PC-3 (cell line): ENCODE measurements around the gene PLXNB1. TPM values are rescaled to one million over a fixed set of nuclear protein-coding genes. Genes with fewer than 3 reads are reported as not detected.

ENCODE experiments used
- ATAC-seq: fragments of 200-7000 bp; cut with Tn5 transposase; 2 replicates; pipeline ENCODE4 v1.9.1; 2020; ENCODE audit warnings: mild to moderate bottlenecking, moderate library complexity
- BruUV-seq: library from RNA; stranded (reverse); fragments of 400-500 nt; replicated peaks from 2 replicates; lab custom pipeline; 2021; lab: Mats Ljungman, UMichigan
- CTCF ChIA-PET: fragments of 300-600 bp; sonication (Branson Sonifier 250); formaldehyde crosslinking; loops from one replicate; lab custom pipeline; 2022; ENCODE audit warnings: antibody characterized with exemption; lab: Charles Lee
- POLR2A ChIA-PET: fragments of 300-600 bp; sonication (Branson Sonifier 250); formaldehyde crosslinking; loops from one replicate; lab custom pipeline; 2022; ENCODE audit warnings: antibody characterized with exemption; ENCODE audit not compliant: unreplicated experiment; lab: Charles Lee
- DNase-seq: peaks from one replicate; pipeline ENCODE4 v3.0.0-alpha.2; 2015
- H2AFZ ChIP-seq: fragments of 300-600 bp; sonication (generic); 2 replicates; pipeline ENCODE4 v1.6.0; 2016; ENCODE audit warnings: antibody characterized with exemption, low read length
- H3F3A ChIP-seq: fragments of 300-600 bp; sonication (generic); one replicate; pipeline ENCODE4 v1.6.0; 2017; ENCODE audit warnings: antibody characterized with exemption, low read length, control low read depth, mild to moderate bottlenecking; ENCODE audit not compliant: unreplicated experiment
- H3K27ac ChIP-seq: fragments of 300-600 bp; sonication (generic); 2 replicates; pipeline ENCODE4 v1.5.1; 2016; ENCODE audit warnings: mild to moderate bottlenecking, low read length
- H3K27me3 ChIP-seq: fragments of 300-600 bp; sonication (generic); 2 replicates; pipeline ENCODE4 v1.6.1; 2016; ENCODE audit warnings: low read length, mixed read lengths
- H3K36me3 ChIP-seq: fragments of 300-600 bp; sonication (generic); 2 replicates; pipeline ENCODE4 v1.6.1; 2016; ENCODE audit warnings: low read depth, mixed run types, low read length, mixed read lengths
- H3K4me1 ChIP-seq: fragments of 300-600 bp; sonication (generic); 2 replicates; pipeline ENCODE4 v1.5.1; 2016; ENCODE audit warnings: low read length; ENCODE audit not compliant: insufficient read depth
- H3K4me2 ChIP-seq: fragments of 300-600 bp; sonication (generic); 2 replicates; pipeline ENCODE4 v1.6.0; 2016; ENCODE audit warnings: low read length
- H3K4me3 ChIP-seq: fragments of 300-600 bp; sonication (generic); 2 replicates; pipeline ENCODE4 v1.5.1; 2016; ENCODE audit warnings: mild to moderate bottlenecking, low read length, mixed read lengths
- H3K79me2 ChIP-seq: fragments of 300-600 bp; sonication (generic); 2 replicates; pipeline ENCODE4 v1.6.1; 2017; ENCODE audit warnings: low read length, mixed read lengths
- H3K9ac ChIP-seq: fragments of 300-600 bp; sonication (generic); 2 replicates; pipeline ENCODE4 v1.6.0; 2016; ENCODE audit warnings: mild to moderate bottlenecking, low read length
- H3K9me2 ChIP-seq: fragments of 300-600 bp; sonication (generic); replicated peaks from 2 replicates; pipeline ENCODE4 v1.6.1; 2016; ENCODE audit warnings: mixed run types, low read length, mixed read lengths
- H3K9me3 ChIP-seq: fragments of 300-600 bp; sonication (generic); 2 replicates; pipeline ENCODE4 v1.6.1; 2016; ENCODE audit warnings: low read length, mixed read lengths
- H4K20me1 ChIP-seq: fragments of 300-600 bp; sonication (generic); 2 replicates; pipeline ENCODE4 v1.6.1; 2016; ENCODE audit warnings: low read length, mixed read lengths
- CTCF ChIP-seq: fragments of 300-600 bp; sonication (generic); conservative IDR thresholded peaks from 2 replicates; pipeline ENCODE4 v1.5.1; 2017; ENCODE audit warnings: antibody characterized with exemption, low read depth, mild to moderate bottlenecking, low read length
- EZH2 ChIP-seq: fragments of 300-600 bp; sonication (generic); IDR thresholded peaks from one replicate; pipeline ENCODE4 v1.6.1; 2017; ENCODE audit warnings: antibody characterized with exemption, mild to moderate bottlenecking, low read length; ENCODE audit not compliant: unreplicated experiment
- EZH2phosphoT487 ChIP-seq: fragments of 300-600 bp; sonication (generic); IDR thresholded peaks from 2 replicates; pipeline ENCODE4 v1.6.1; 2018; ENCODE audit warnings: mild to moderate bottlenecking, antibody characterized with exemption, low read length, borderline replicate concordance
- intact Hi-C: fragments of 100-400 bp; cut with micrococcal nuclease; formaldehyde crosslinking; loops from 2 replicates; pipeline ENCODE4 v1.9.0; 2023
- total RNA-seq: library from RNA; depleted of rRNA; stranded (reverse); fragments of >200 nt; gene quantifications from 2 replicates; pipeline ENCODE4 v1.2.3, GENCODE V29; 2014

Gene PLXNB1
- total RNA-seq, 1 experiment from 2014 or later: 35.4 TPM

GRCh38 chr3:48427630-48427962 is 2.3 kb downstream of the PLXNB1 start:
- ATAC-seq: no peak
- no peaks in the 10 kb centered on the region for H3K9me2 ChIP-seq
- no peak overlapping the region for H3K4me3 ChIP-seq
- H3K4me1 ChIP-seq: peaks cover 25% of the 10 kb centered on the region
- peaks cover 19% of the 10 kb centered on the region for H3K79me2 ChIP-seq
- DNase-seq: no peak
- H3K27ac ChIP-seq: no peak overlapping the region
- no TSS peak for BruUV-seq
- no peak overlapping the region for H2AFZ ChIP-seq
- peak overlapping the region; percentile 98 for H3K4me2 ChIP-seq
- H3K9ac ChIP-seq: no peak overlapping the region
- H4K20me1 ChIP-seq: no peaks in the 10 kb centered on the region
- POLR2A ChIA-PET: no interaction called here
- CTCF ChIA-PET: no interaction called here
- no peak for TF ChIP-seq EZH2
- TF ChIP-seq EZH2phosphoT487: no peak
- no peak for TF ChIP-seq CTCF
- H3K36me3 ChIP-seq: no peaks in the 10 kb centered on the region; the same call in 1 of the 2 replicates
- H3K27me3 ChIP-seq: no peaks in the 10 kb centered on the region
- H3K9me3 ChIP-seq: no peaks in the 10 kb centered on the region
- intact Hi-C loops: no loop called here
- H3F3A ChIP-seq: no peaks in the 10 kb centered on the region

- Histone ChIP-seq H4K20me1 (no peaks in the 10 kb centered on the region), H3K27ac (no peak overlapping the region), H3K36me3 (no peaks in the 10 kb centered on the region; the same call in 1 of the 2 replicates), H3K9ac (no peak overlapping the region), H3K4me2 (0 out of 2 replicates have a peak overlapping the region, but pooled peaks have one; percentile 15), H3K4me3 (no peak overlapping the region), H3K79me2 (peaks cover 19% of the 10 kb centered on the region), H3K9me3 (no peaks in the 10 kb centered on the region), H2AFZ (no peak overlapping the region), H3K4me1 (peaks cover 25% of the 10 kb centered on the region), H3K27me3 (no peaks in the 10 kb centered on the region), H3F3A (no peaks in the 10 kb centered on the region), H3K9me2 (no peaks in the 10 kb centered on the region)
- no peak for TF ChIP-seq EZH2
- TF ChIP-seq CTCF: no peak
- no peak for TF ChIP-seq EZH2phosphoT487
- intact Hi-C loops: no loop called here
- BruUV-seq: no TSS peak
- ChIA-PET CTCF (interaction anchor here (1.1 kb wide), 1 partner anchor 9 kb away, joined by 5 read pairs; no protein-coding TSS in a partner anchor), POLR2A (no interaction called here)
- ATAC-seq: no peak
- no peak for DNase-seq
Measured at GRCh38 chr3:48426944-48427629, 2.8 kb downstream of the PLXNB1 start.

- no peak overlapping the region for H3K27ac ChIP-seq
- H3K79me2 ChIP-seq: peaks cover 19% of the 10 kb centered on the region
- BruUV-seq: no TSS peak
- H3K4me3 ChIP-seq: no peak overlapping the region
- no peaks in the 10 kb centered on the region for H4K20me1 ChIP-seq
- H3K4me1 ChIP-seq: peaks cover 25% of the 10 kb centered on the region
- TF ChIP-seq EZH2 (no peak), CTCF (no peak), EZH2phosphoT487 (no peak)
- H3K9ac ChIP-seq: no peak overlapping the region
- no peak overlapping the region for H2AFZ ChIP-seq
- POLR2A ChIA-PET: no interaction called here
- H3K36me3 ChIP-seq: no peaks in the 10 kb centered on the region
- ATAC-seq (no peak), DNase-seq (no peak)
- no peak overlapping the region for H3K4me2 ChIP-seq
- CTCF ChIA-PET: interaction anchor here (1.1 kb wide), 1 partner anchor 10 kb away, joined by 5 read pairs; no protein-coding TSS in a partner anchor
- no peaks in the 10 kb centered on the region for H3F3A ChIP-seq
- intact Hi-C loops: no loop called here
- no peaks in the 10 kb centered on the region for H3K27me3 ChIP-seq
- H3K9me3 ChIP-seq: no peaks in the 10 kb centered on the region
- H3K9me2 ChIP-seq: no peaks in the 10 kb centered on the region
Measured at GRCh38 chr3:48426401-48426909, 3.4 kb downstream of the PLXNB1 start.
